Stimulated activated CD8-positive, alpha-beta memory T cell treated with anti-CD3 and anti-CD28 coated beads, Interleukin-2, amount 100 ng/mL, for 1 hour (primary cell): ENCODE measurements around the gene RBM18.

Experiments used
- DNase-seq, 2 donors: peaks; one replicate each; pipeline ENCODE4 v3.0.0-alpha.2; 2020; ENCODE audit warnings: low read depth in 2 of 2

Gene RBM18

GRCh38 chr9:122258886-122259415 lies 5.7 kb downstream of the RBM18 start:
- DNase-seq, result no peak

- no peak for DNase-seq
Measured at GRCh38 chr9:122256206-122256605, 8.4 kb downstream of the RBM18 start.

GRCh38 chr9:122254761-122255160 lies 9.9 kb downstream of the RBM18 start:
- no peak for DNase-seq

- DNase-seq, result no peak
Measured at GRCh38 chr9:122252796-122253195, 11.8 kb downstream of the RBM18 start.

- DNase-seq, result no peak
Measured at GRCh38 chr9:122251351-122251750, 13.3 kb downstream of the RBM18 start.

- DNase-seq, result no peak
Measured at GRCh38 chr9:122248448-122248865, 16.2 kb downstream of the RBM18 start.

GRCh38 chr9:122246666-122247065 lies 18.0 kb downstream of the RBM18 start:
- no peak for DNase-seq

GRCh38 chr9:122244349-122244748 lies 20.3 kb downstream of the RBM18 start:
- no peak for DNase-seq

GRCh38 chr9:122239722-122240121 lies 24.9 kb downstream of the RBM18 start:
- no peak for DNase-seq

- DNase-seq, result no peak
Measured at GRCh38 chr9:122236681-122237080, 28.0 kb downstream of the RBM18 start.

- DNase-seq, result no peak
Measured at GRCh38 chr9:122234022-122234748, 30.5 kb downstream of the RBM18 start.

- DNase-seq, result no peak
Measured at GRCh38 chr9:122232796-122233306, 31.8 kb downstream of the RBM18 start.

- no peak for DNase-seq
Measured at GRCh38 chr9:122229485-122229837, 35.2 kb downstream of the RBM18 start.

GRCh38 chr9:122228568-122229484 lies 35.8 kb downstream of the RBM18 start, which contains the start of gene LHX6:
Gene LHX6, minus strand, starts transcription at chr9:122228957. Its CDS starts 217 bp downstream, at chr9:122228740.
- no peak for DNase-seq

GRCh38 chr9:122228191-122228567 lies 36.5 kb downstream of the RBM18 start:
- DNase-seq, result no peak

GRCh38 chr9:122227575-122227900 lies 37.1 kb downstream of the RBM18 start:
- no peak for DNase-seq

- DNase-seq, result no peak
Measured at GRCh38 chr9:122226758-122227574, 37.7 kb downstream of the RBM18 start.

GRCh38 chr9:122226142-122226757 lies 38.4 kb downstream of the RBM18 start:
- DNase-seq, result no peak

GRCh38 chr9:122225312-122226141 lies 39.1 kb downstream of the RBM18 start:
- no peak for DNase-seq

GRCh38 chr9:122223435-122223834 lies 41.2 kb downstream of the RBM18 start:
- no peak for DNase-seq
